ENCODE data around the gene GALNT18.

GRCh38 chr11:11416502-11416901 is 205.3 kb downstream of the GALNT18 start:
- TF ChIP-seq CTCF (conservative IDR thresholded peaks at IDR 0.05): no peak
- no peak for TF ChIP-seq ZFX (IDR thresholded peaks at IDR 0.05)
